RWPE1 (cell line): ENCODE data around the gene CLTB.
"Not testable (repeated sequence)": the region's sequence is repeated elsewhere in the genome, so short reads cannot be mapped to it uniquely, and the experiment has no call there.

Source experiments
- CTCF ChIA-PET: fragments of 350-600 bp; sonication (Branson Sonifier 250); formaldehyde crosslinking; extraction: SDS; loops from one replicate; lab custom pipeline; 2021; lab: Yijun Ruan, JAX
- POLR2A ChIA-PET: fragments of 400-600 bp; formaldehyde crosslinking; extraction: SDS; loops from one replicate; lab custom pipeline; 2020; ENCODE audit warnings: antibody characterized with exemption; ENCODE audit not compliant: low non-redundant PET; lab: Yijun Ruan, JAX
- DNase-seq: peaks from one replicate; pipeline ENCODE4 v3.0.0; 2012; ENCODE audit warnings: low spot score
- H3K27ac ChIP-seq: fragments of 450-650 bp; 2 replicates; pipeline ENCODE4 v1.5.1; 2017
- TF ChIP-seq, protein P1 (sequence below): fragments of 450-650 bp; conservative IDR thresholded peaks from 2 replicates; pipeline ENCODE4 v1.5.1; 2017; ENCODE audit warnings: low read depth, mild to moderate bottlenecking

CLTB gene

DNA sequence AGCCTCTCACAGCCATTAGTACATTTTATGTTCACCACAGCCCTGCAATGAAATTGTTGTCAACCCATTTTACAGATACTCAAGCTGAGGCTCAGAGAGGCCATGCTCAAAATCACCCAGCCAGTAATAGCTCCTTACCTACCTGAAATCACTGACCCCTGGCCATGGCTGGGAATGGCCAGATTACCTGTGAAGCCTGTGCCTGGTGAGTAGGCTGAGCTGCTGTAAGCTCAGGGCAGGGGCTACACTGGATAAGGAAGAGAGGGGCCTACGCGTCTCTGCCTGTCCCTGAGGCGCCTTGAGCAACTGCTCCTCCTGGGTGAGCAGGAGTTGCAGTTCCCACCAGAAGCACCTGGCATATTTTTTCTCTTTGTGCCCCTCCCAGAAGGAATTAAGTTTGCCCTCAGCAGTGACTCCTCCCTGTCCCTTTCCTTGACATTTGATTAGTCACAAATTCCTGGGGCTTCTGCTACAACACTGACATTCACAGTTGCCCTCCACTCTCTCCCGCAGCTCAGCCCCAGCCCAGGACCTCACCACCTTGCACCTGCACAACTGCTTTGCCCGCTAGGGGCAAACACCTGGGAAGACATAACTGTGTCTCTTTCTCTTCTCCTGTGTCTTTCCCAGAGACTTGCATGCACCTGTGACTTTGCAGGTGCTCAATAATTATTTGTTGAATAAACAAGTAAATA lies 5.7 kb downstream of the CLTB start:
- peak overlapping the region; percentile 99 for H3K27ac ChIP-seq
- ChIA-PET CTCF (interaction anchor here (0.6 to 0.9 kb wide), 7 partner anchors 10 to 243 kb away, joined by 3 to 6 read pairs (median 3); partner anchors contain the start of genes HIGD2A, NOP16 and TSPAN17), POLR2A (interaction anchor here (0.6 kb wide), 1 partner anchor 127 kb away, joined by 3 read pairs; no protein-coding TSS in a partner anchor)
- DNase-seq, result peak; percentile 68
- TF ChIP-seq, protein P1, sequence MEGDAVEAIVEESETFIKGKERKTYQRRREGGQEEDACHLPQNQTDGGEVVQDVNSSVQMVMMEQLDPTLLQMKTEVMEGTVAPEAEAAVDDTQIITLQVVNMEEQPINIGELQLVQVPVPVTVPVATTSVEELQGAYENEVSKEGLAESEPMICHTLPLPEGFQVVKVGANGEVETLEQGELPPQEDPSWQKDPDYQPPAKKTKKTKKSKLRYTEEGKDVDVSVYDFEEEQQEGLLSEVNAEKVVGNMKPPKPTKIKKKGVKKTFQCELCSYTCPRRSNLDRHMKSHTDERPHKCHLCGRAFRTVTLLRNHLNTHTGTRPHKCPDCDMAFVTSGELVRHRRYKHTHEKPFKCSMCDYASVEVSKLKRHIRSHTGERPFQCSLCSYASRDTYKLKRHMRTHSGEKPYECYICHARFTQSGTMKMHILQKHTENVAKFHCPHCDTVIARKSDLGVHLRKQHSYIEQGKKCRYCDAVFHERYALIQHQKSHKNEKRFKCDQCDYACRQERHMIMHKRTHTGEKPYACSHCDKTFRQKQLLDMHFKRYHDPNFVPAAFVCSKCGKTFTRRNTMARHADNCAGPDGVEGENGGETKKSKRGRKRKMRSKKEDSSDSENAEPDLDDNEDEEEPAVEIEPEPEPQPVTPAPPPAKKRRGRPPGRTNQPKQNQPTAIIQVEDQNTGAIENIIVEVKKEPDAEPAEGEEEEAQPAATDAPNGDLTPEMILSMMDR, result no peak; the same call in 1 of the 2 replicates

DNA sequence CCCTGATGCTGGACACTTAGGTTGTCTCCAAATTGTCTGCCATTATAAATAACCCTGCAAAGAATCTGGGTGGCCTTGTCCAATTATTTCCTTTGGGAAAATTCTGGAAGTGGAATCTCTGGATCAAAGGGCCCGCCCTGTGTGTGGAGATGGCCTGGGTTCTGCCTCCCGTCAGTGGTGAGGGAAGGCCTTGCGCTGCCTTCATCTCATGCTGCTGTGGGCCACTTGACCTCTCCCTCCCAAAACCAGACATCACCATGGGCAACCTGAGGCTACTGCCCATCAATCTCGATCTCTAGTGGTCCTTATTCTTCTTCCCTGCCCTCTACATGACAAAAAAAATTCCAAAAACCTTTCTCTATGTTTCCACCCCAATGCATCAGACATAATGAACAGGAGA lies 6.6 kb downstream of the CLTB start:
- POLR2A ChIA-PET, result no interaction called here
- H3K27ac ChIP-seq, result peak overlapping the region; percentile 99
- no peak for DNase-seq

GRCh38 chr5:176408590-176408989 lies 7.7 kb downstream of the CLTB start:
- TF ChIP-seq, protein P1, result no peak
- ChIA-PET POLR2A (interaction anchor here (0.6 kb wide), 1 partner anchor 141 kb away, joined by 3 read pairs; the partner anchor contains the start of gene CDHR2), CTCF (interaction anchor here (1.8 kb wide), 1 partner anchor 40 kb away, joined by 9 read pairs; the partner anchor contains the start of gene FAF2)
- DNase-seq, result no peak
- peak overlapping the region; percentile 99 for H3K27ac ChIP-seq

More for the DNA sequence above, 6.6 kb downstream of the CLTB start:
- TF ChIP-seq, protein P1, result no peak
- CTCF ChIA-PET, result interaction anchor here (0.6 to 0.7 kb wide), 5 partner anchors 7 to 238 kb away, joined by 3 to 5 read pairs (median 3); partner anchors contain the start of genes HIGD2A, NOP16 and TSPAN17

- H3K27ac ChIP-seq, result peak overlapping the region; percentile 99
- DNase-seq, POLR2A ChIA-PET: not testable (repeated sequence)
- CTCF ChIA-PET, result interaction anchor here (1.1 to 1.8 kb wide), 2 partner anchors 40 to 135 kb away, joined by 4 to 9 read pairs; partner anchors contain the start of gene FAF2
Measured at GRCh38 chr5:176408252-176408573, 8.1 kb downstream of the CLTB start.

DNA sequence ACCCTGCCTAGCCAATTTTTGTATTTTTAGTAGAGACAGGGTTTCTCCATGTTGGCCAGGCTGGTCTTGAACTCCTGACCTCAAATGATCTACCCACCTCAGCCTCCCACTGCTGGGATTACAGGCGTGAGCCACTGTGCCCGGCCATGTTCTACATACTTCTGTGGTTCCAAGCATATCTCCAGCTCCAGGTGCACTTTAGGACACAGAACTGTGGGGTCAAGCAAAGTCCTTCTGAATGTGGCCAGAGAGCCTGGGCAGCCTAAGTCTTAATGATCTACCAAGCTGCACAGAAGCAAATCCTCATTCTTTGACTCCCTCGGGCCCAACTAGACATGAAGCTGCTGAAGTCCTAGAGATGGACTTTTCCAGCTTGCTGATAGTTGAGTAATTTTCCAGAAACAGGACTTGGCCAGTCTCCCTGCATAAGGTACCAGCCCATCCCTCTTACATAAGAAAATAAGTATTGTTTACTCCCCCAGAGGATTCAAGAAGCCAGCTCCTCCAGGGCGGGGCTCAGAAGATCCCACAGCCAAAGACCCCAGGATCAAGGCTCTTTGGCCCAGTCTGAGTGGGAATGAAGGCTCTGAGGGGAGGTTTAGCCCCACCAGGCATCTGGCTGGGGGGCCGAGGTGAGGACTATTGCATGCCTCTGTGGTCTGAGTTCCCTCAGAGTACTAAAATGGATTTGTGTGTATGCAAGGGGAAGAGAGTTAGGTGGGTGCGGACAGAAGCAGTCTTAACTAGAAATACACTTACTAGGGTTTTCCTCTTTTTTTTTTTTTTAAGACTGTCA lies 8.7 kb downstream of the CLTB start:
- no peak for DNase-seq
- H3K27ac ChIP-seq, result peak overlapping the region; percentile 99
- ChIA-PET CTCF (interaction anchor here (0.7 to 1.8 kb wide), 3 partner anchors 41 to 226 kb away, joined by 4 to 9 read pairs (median 4); partner anchors contain the start of gene FAF2), POLR2A (no interaction called here)
- TF ChIP-seq, protein P1, result no peak

DNA sequence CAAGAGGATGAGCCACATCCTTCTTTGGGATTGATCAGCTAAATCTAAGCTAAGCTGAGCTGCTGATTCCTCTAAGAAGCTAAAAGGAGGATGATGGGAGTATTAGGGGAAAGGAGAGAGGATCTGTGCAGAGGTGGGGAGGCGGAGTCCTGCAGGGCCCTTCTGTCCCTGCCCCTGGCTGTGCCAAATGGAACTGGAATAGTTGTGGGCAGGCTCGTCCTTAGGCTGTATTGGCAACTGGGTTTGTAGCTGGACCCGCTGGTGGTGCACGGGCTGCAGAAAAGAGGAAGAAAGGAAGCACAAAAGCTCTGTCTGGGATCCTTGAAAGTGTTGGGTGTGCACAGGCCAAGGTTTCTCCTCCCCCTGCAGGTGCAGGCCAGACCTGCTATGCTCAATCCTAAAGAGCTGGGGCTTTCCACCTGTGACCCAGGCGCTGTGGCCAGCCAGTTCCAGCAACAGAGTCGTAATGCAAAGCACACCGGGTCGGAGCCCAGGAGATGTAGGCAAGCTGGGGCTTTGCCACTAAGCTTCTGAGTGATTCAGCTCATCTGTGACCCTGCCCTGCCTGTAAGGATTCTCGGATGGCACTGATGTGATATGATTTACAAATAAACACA lies 9.8 kb downstream of the CLTB start:
- TF ChIP-seq, protein P1, result no peak
- H3K27ac ChIP-seq, result peak overlapping the region; percentile 99
- DNase-seq, result no peak
- CTCF ChIA-PET, result no interaction called here
- POLR2A ChIA-PET, result interaction anchor here (0.6 to 1.1 kb wide), 3 partner anchors 17 to 90 kb away, joined by 3 to 5 read pairs (median 4); partner anchors contain the start of genes HIGD2A and NOP16
